BLaER1 treated with 17β-estradiol and CSF1 and Interleukin-3, amounts not matched to agents 10 nM and 100 nM (cell line): Measurements from ENCODE around the gene ZNF652.

Experiments
- H3K27ac ChIP-seq, 11 experiments: shearing (Covaris generic); formaldehyde crosslinking; 2 replicates each; pipeline ENCODE4 v1.8.1; 2022
- H3K27me3 ChIP-seq, 11 experiments: shearing (Covaris generic); formaldehyde crosslinking; 2 replicates each; pipeline ENCODE4 v1.8.1; 2022
- H3K36me3 ChIP-seq, 11 experiments: shearing (Covaris generic); formaldehyde crosslinking; 2 replicates each; pipeline ENCODE4 v1.8.1; 2022
- H3K4me1 ChIP-seq, 10 experiments: shearing (Covaris generic); formaldehyde crosslinking; 2 replicates each; pipeline ENCODE4 v1.8.1; 2022
- H3K4me2 ChIP-seq, 11 experiments: shearing (Covaris generic); formaldehyde crosslinking; 2 replicates each; pipeline ENCODE4 v1.8.1; 2022
- H3K4me3 ChIP-seq, 10 experiments: shearing (Covaris generic); formaldehyde crosslinking; 2 replicates each; pipeline ENCODE4 v1.8.1; 2022
- H3K9ac ChIP-seq, 11 experiments: shearing (Covaris generic); formaldehyde crosslinking; 2 replicates each; pipeline ENCODE4 v1.8.1; 2022
- H3K9me3 ChIP-seq, 11 experiments: shearing (Covaris generic); formaldehyde crosslinking; replicated peaks in 1 of 11; 2 replicates each; pipeline ENCODE4 v1.8.1; 2022
- H4K20me1 ChIP-seq, 11 experiments: shearing (Covaris generic); formaldehyde crosslinking; 2 replicates each; pipeline ENCODE4 v1.8.1; 2022
- Cebpa-rat ChIP-seq, 11 experiments: shearing (Covaris generic); IDR thresholded peaks; 2 replicates each; pipeline ENCODE4 v1.8.1; 2022

Gene ZNF652

DNA sequence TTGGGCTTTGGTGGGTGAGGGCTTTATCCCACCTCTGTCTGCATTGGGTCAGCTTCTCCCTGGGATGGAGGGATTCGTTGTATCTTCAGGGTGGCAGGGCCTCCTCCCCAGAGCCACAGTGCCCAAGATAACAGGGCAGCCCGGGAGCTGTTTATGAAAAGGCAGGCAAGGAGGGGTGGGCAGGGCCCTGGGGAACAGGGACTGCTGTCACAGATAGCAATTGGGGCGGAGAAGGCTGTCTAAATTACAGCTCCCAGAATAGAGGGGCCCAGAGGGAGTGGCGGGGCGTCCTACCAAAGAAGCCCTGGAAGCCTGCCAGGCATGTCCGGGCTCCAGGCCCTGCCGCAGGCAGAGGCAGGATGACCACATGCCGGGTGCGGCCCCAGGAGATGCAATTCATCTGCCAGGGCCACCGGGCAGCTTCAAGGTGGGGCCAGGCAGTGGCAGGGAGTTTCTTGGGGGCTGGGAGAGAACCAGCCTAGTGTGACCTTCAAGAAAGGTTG, 112.7 kb downstream of the ZNF652 start:
- H3K9ac ChIP-seq: peak overlapping the region in 6 of 11 experiments; percentile 11 to 54 (median 39); a peak in 11 of 22 replicates
- H3K27ac ChIP-seq: peak overlapping the region in 3 of 11 experiments; percentile 8 to 27 (median 16); a peak in 1 of 22 replicates
- H3K4me3 ChIP-seq: peak overlapping the region in 3 of 10 experiments; percentile 9 to 42 (median 39); a peak in 6 of 20 replicates
- no peaks in the 10 kb centered on the region for H3K36me3 ChIP-seq
- H3K27me3 ChIP-seq: no peaks in the 10 kb centered on the region
- peaks cover 8 to 68% (median 45%) of the 10 kb centered on the region in 10 experiments; a peak in 19 of 20 replicates for H3K4me1 ChIP-seq
- H3K4me2 ChIP-seq: peak overlapping the region; percentile 26 to 91 (median 76)
- no peaks in the 10 kb centered on the region for H4K20me1 ChIP-seq
- no peak for TF ChIP-seq Cebpa-rat (IDR thresholded peaks at IDR 0.05)
- no peaks in the 10 kb centered on the region for H3K9me3 ChIP-seq

DNA sequence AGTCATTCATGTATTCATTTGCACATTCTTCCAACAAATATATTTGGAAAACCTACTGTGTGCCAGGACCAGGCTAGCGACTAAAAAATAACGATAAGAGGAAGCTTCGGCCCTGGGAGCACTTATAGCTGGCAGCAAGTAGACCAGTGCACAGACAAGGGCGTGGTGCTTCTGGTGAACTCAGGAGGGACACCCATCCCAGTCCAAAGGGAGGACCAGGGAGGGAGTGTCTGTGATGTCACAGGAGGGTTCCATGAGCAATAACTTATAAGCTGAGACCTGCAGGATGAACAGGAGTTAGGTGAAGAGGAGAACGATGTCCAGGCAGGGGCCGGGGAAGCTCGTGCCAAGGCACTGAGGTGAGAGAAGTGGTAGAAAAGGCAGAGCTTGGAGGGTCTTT, 114.1 kb downstream of the ZNF652 start:
- H3K9me3 ChIP-seq: no peaks in the 10 kb centered on the region
- H4K20me1 ChIP-seq: no peaks in the 10 kb centered on the region
- H3K9ac ChIP-seq: no peak overlapping the region
- H3K4me2 ChIP-seq: peak overlapping the region in 6 of 11 experiments; percentile 76 to 91 (median 84); a peak in 11 of 22 replicates
- H3K4me1 ChIP-seq: peaks cover 8 to 59% (median 45%) of the 10 kb centered on the region in 10 experiments; a peak in 19 of 20 replicates
- H3K36me3 ChIP-seq: no peaks in the 10 kb centered on the region
- TF ChIP-seq Cebpa-rat (IDR thresholded peaks at IDR 0.05): no peak
- H3K27ac ChIP-seq: no peak overlapping the region
- H3K27me3 ChIP-seq: no peaks in the 10 kb centered on the region
- H3K4me3 ChIP-seq: no peak overlapping the region

DNA sequence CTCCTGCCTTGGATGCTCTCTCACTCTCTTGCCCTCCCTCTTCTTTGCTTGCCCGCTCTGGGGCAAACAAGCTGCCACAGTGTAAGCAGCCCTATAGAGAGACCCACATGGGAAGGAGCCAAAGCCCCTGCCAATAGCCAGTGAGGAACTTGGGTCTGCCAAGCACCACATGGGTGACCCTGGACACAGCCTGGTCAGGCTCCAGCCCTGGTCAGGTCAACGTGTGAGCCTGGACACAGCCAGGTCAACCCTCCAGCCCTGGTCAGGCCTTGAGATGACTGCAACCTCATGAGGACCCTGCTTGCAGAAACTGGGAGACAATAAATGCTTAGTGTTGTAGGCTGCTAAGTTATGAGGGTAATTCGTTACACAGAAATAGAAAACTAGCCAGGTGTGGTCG, 117.2 kb downstream of the ZNF652 start:
- no peak overlapping the region for H3K4me2 ChIP-seq
- H3K36me3 ChIP-seq: no peaks in the 10 kb centered on the region
- H4K20me1 ChIP-seq: no peaks in the 10 kb centered on the region
- H3K9ac ChIP-seq: no peak overlapping the region
- no peak overlapping the region for H3K27ac ChIP-seq
- no peaks in the 10 kb centered on the region for H3K9me3 ChIP-seq
- TF ChIP-seq Cebpa-rat (IDR thresholded peaks at IDR 0.05): no peak
- peaks cover 8 to 29% (median 21%) of the 10 kb centered on the region in 10 experiments; a peak in 18 of 20 replicates for H3K4me1 ChIP-seq
- no peaks in the 10 kb centered on the region for H3K27me3 ChIP-seq
- no peak overlapping the region for H3K4me3 ChIP-seq
